ENCODE data around the gene APOA1. TPM values are rescaled to one million over a fixed set of nuclear protein-coding genes. Genes with fewer than 3 reads are reported as not detected.

Gene APOA1
- polyA plus RNA-seq, 3 donors: 0.45 to 3.5 (median 1.3) TPM

Other genes with a start within 250 kb of the APOA1 start
- 10 to 100 TPM in 2 of 3 donors, 1 to 10 TPM in 1; 8.1 to 17.8 (median 11.0) TPM for gene BUD13, start 64.6 kb downstream of the APOA1 start, polyA plus RNA-seq
- 10 to 100 TPM; 23.7 to 39.2 (median 27.7) TPM for gene ZPR1, start 49.6 kb downstream of the APOA1 start, polyA plus RNA-seq
- 1 to 10 TPM in 1 of 3 donors, not detected in 2; 4.7 TPM for gene APOA5, start 45.7 kb downstream of the APOA1 start, polyA plus RNA-seq
- 1 to 10 TPM in 1 of 3 donors, under 1 TPM in 1, not detected in 1; 0.31 to 1.4 TPM for gene APOA4, start 14.3 kb downstream of the APOA1 start, polyA plus RNA-seq
- gene APOC3, start 7.7 kb downstream of the APOA1 start, polyA plus RNA-seq: under 1 TPM in 2 of 3 donors, not detected in 1; 0.21 to 0.43 TPM